OCI-LY1 (cell line): ENCODE measurements around the gene MRPL36.

ENCODE experiments used
- H2AFZ ChIP-seq: fragments of 200-600 bp; sonication (generic), shearing (Covaris generic); 2 replicates; pipeline ENCODE4 v1.6.0; 2014; ENCODE audit warnings: antibody characterized with exemption, mild to moderate bottlenecking, low read length
- H3F3A ChIP-seq: fragments of 200-600 bp; sonication (generic), shearing (Covaris generic); 2 replicates; pipeline ENCODE4 v1.6.0; 2014; ENCODE audit warnings: mild to moderate bottlenecking, antibody characterized with exemption, low read length, moderate library complexity; ENCODE audit not compliant: insufficient read depth
- H3K27ac ChIP-seq: fragments of 200-600 bp; sonication (generic); 2 replicates; pipeline ENCODE4 v1.5.1; 2014; ENCODE audit warnings: low read length, mixed run types, mild to moderate bottlenecking, low read depth; ENCODE audit not compliant: poor library complexity, severe bottlenecking
- H3K27me3 ChIP-seq: fragments of 200-600 bp; sonication (generic); 2 replicates; pipeline ENCODE4 v1.6.0; 2014; ENCODE audit warnings: antibody characterized with exemption, mild to moderate bottlenecking, low read length, moderate library complexity; ENCODE audit not compliant: insufficient read depth
- H3K36me3 ChIP-seq: fragments of 200-600 bp; sonication (generic); 2 replicates; pipeline ENCODE4 v1.6.1; 2014; ENCODE audit warnings: mild to moderate bottlenecking, antibody characterized with exemption, low read length, moderate library complexity, mixed read lengths; ENCODE audit not compliant: insufficient read depth
- H3K4me1 ChIP-seq: fragments of 200-600 bp; sonication (generic); 2 replicates; pipeline ENCODE4 v1.5.1; 2014; ENCODE audit warnings: mild to moderate bottlenecking, low read length, moderate library complexity; ENCODE audit not compliant: insufficient read depth, severe bottlenecking
- H3K4me2 ChIP-seq: fragments of 200-600 bp; sonication (generic), shearing (Covaris generic); 2 replicates; pipeline ENCODE4 v1.6.1; 2014; ENCODE audit warnings: low read length
- H3K4me3 ChIP-seq: fragments of 200-600 bp; sonication (generic); 2 replicates; pipeline ENCODE4 v1.5.1; 2014; ENCODE audit warnings: low read length, low read depth, mild to moderate bottlenecking, mixed read lengths; ENCODE audit not compliant: poor library complexity, severe bottlenecking
- H3K79me2 ChIP-seq: fragments of 200-600 bp; shearing (Covaris generic); 2 replicates; pipeline ENCODE4 v1.6.1; 2016; ENCODE audit warnings: mixed run types, low read length, mixed read lengths; ENCODE audit not compliant: insufficient read depth
- H3K9ac ChIP-seq: fragments of 200-600 bp; sonication (generic), shearing (Covaris generic); 2 replicates; pipeline ENCODE4 v1.6.1; 2014; ENCODE audit warnings: mild to moderate bottlenecking, low read length, mixed read lengths
- H3K9me2 ChIP-seq: fragments of 200-600 bp; sonication (generic), shearing (Covaris generic); 2 replicates; pipeline ENCODE4 v1.6.1; 2014; ENCODE audit warnings: low read depth, mild to moderate bottlenecking, low read length, mixed read lengths
- H3K9me3 ChIP-seq: fragments of 200-600 bp; shearing (Covaris generic); 2 replicates; pipeline ENCODE4 v1.6.1; 2014; ENCODE audit warnings: low read length, mixed read lengths
- H4K20me1 ChIP-seq: fragments of 200-600 bp; sonication (generic), shearing (Covaris generic); 2 replicates; pipeline ENCODE4 v1.6.0; 2016; ENCODE audit warnings: mild to moderate bottlenecking, low read length; ENCODE audit not compliant: insufficient read depth
- EZH2 ChIP-seq: fragments of 200-600 bp; sonication (generic), shearing (Covaris generic); IDR thresholded peaks from 2 replicates; pipeline ENCODE4 v1.8.0; 2017; ENCODE audit warnings: borderline replicate concordance, mixed run types, mild to moderate bottlenecking, antibody characterized with exemption, low read length, moderate library complexity, mixed read lengths
- TF ChIP-seq, protein P1 (sequence below): fragments of 200-600 bp; sonication (generic), shearing (Covaris generic); IDR thresholded peaks from 2 replicates; pipeline ENCODE4 v1.5.1; 2017; ENCODE audit warnings: mild to moderate bottlenecking, antibody characterized with exemption, low read length, moderate library complexity, mixed read lengths

Gene MRPL36

DNA sequence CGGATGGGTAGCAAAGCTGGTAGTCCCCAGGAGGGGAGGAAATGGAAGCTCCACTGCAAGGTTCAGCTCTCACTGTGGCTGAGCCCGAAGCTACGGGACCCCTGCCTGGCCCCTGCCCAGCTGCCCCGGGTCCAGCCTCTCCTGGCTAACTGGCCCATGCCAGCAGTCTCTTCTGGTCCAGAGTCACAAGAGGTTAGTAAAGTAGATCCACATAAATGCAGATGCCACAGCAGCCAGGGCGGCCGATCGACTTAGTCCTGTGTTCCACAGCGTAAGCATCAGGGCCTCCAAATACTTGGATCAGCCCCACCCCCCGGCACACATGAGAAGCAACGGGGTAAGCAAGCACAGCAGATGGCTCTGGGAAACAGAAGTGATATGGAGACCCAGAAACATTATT, 42.1 kb downstream of the MRPL36 start:
- H3F3A ChIP-seq: no peaks in the 10 kb centered on the region
- H3K4me1 ChIP-seq: peaks cover 6% of the 10 kb centered on the region
- H3K4me3 ChIP-seq: no peak overlapping the region
- H3K27me3 ChIP-seq: peaks cover 8% of the 10 kb centered on the region; the same call in 1 of the 2 replicates
- H3K4me2 ChIP-seq: no peak overlapping the region
- TF ChIP-seq, protein P1, sequence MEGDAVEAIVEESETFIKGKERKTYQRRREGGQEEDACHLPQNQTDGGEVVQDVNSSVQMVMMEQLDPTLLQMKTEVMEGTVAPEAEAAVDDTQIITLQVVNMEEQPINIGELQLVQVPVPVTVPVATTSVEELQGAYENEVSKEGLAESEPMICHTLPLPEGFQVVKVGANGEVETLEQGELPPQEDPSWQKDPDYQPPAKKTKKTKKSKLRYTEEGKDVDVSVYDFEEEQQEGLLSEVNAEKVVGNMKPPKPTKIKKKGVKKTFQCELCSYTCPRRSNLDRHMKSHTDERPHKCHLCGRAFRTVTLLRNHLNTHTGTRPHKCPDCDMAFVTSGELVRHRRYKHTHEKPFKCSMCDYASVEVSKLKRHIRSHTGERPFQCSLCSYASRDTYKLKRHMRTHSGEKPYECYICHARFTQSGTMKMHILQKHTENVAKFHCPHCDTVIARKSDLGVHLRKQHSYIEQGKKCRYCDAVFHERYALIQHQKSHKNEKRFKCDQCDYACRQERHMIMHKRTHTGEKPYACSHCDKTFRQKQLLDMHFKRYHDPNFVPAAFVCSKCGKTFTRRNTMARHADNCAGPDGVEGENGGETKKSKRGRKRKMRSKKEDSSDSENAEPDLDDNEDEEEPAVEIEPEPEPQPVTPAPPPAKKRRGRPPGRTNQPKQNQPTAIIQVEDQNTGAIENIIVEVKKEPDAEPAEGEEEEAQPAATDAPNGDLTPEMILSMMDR: no peak
- H3K79me2 ChIP-seq: no peaks in the 10 kb centered on the region
- no peak overlapping the region for H3K27ac ChIP-seq
- H4K20me1 ChIP-seq: no peaks in the 10 kb centered on the region
- H3K9ac ChIP-seq: no peak overlapping the region
- H2AFZ ChIP-seq: no peak overlapping the region
- H3K9me3 ChIP-seq: 0 out of 2 replicates have a peak, but pooled peaks cover 3% of the 10 kb centered on the region
- H3K9me2 ChIP-seq: no peaks in the 10 kb centered on the region
- H3K36me3 ChIP-seq: no peaks in the 10 kb centered on the region

DNA sequence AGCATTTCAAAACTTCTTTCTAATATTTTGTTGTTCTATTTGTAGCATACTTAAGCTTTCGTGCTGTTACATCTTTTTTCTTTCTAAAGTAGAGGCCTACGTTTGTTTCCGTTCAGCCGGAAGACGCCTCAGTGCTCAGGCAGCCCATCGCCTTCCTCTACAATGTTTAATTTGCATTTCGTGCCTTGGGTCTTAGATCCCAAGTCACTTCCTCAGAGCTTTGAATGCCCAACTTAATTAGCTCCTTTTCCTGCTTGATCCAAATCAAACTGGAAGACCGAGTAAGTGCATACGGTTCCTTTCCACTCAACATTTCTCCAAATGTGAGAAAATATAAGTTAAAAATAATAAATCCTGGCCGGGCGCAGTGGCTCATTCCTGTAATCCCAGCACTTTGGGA, 43.2 kb downstream of the MRPL36 start:
- H3F3A ChIP-seq: no peaks in the 10 kb centered on the region
- H3K27ac ChIP-seq: no peak overlapping the region
- peaks cover 6% of the 10 kb centered on the region for H3K4me1 ChIP-seq
- H3K4me3 ChIP-seq: no peak overlapping the region
- H3K36me3 ChIP-seq: no peaks in the 10 kb centered on the region
- no peaks in the 10 kb centered on the region for H4K20me1 ChIP-seq
- no peak overlapping the region for H3K9ac ChIP-seq
- H3K9me3 ChIP-seq: 0 out of 2 replicates have a peak, but pooled peaks cover 3% of the 10 kb centered on the region
- H3K4me2 ChIP-seq: no peak overlapping the region
- TF ChIP-seq EZH2: no peak
- TF ChIP-seq, protein P1: no peak
- H3K27me3 ChIP-seq: peaks cover 8% of the 10 kb centered on the region; the same call in 1 of the 2 replicates
- no peaks in the 10 kb centered on the region for H3K79me2 ChIP-seq
- H2AFZ ChIP-seq: no peak overlapping the region
- no peaks in the 10 kb centered on the region for H3K9me2 ChIP-seq

DNA sequence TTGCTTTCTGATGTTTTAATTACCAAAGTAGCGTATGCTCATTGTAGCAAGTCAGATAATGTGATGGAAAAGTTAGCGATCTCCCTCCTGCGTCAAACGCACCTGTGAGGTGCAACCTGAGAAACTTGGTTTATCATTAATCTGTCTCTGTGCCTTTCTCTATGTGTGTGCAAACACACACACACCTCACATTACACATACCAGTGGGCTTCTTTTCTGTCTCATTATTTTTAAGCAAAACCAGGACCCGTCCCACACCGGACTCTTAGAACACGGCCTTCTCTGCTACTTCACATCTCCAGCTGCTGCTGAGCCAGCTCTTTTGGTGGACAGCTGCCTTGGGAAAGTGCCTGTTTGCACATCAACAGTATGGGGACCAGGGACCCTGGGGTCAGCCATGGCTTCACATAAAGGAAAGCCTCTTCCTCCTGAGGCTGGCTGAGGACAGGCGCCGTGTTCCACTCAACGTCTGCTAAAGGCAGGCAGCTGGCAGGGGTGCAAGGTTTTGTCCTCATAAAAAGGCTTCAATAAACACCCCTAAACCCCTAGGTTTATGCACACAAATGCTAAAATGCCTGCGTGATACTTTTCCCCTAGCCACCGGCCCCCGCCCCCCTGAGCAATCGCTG, 44.2 kb downstream of the MRPL36 start:
- Histone ChIP-seq H3K9me3 (0 out of 2 replicates have a peak, but pooled peaks cover 3% of the 10 kb centered on the region), H3K4me2 (no peak overlapping the region), H3K27ac (no peak overlapping the region), H3K9ac (no peak overlapping the region), H2AFZ (no peak overlapping the region), H3K9me2 (no peaks in the 10 kb centered on the region), H4K20me1 (no peaks in the 10 kb centered on the region), H3K79me2 (no peaks in the 10 kb centered on the region), H3K4me3 (no peak overlapping the region), H3K4me1 (peaks cover 6% of the 10 kb centered on the region), H3K36me3 (no peaks in the 10 kb centered on the region), H3K27me3 (peaks cover 8% of the 10 kb centered on the region; the same call in 1 of the 2 replicates), H3F3A (no peaks in the 10 kb centered on the region)
- no peak for TF ChIP-seq EZH2
